Fibroblast of lung (primary cell): ENCODE data around the gene RBM22. TPM values are rescaled to one million over a fixed set of nuclear protein-coding genes. Genes with fewer than 3 reads are reported as not detected.
A peak's percentile ranks its signal among the peaks of the same experiment; 100 is the strongest.

Source experiments
- DNase-seq, 2 donors: peaks; one replicate each; pipeline versions ENCODE4 v3.0.0 to v3.0.0-alpha.2; 2010; ENCODE audit warnings: low read depth in 2 of 2
- H2AFZ ChIP-seq: 2 replicates; pipeline ENCODE4 v1.5.1; 2012; ENCODE audit warnings: low read length, control low read depth, inconsistent platforms
- H3K27ac ChIP-seq: 2 replicates; pipeline ENCODE4 v1.5.1; 2011; ENCODE audit warnings: low read length, control low read depth; ENCODE audit not compliant: insufficient read depth
- H3K27me3 ChIP-seq: 2 replicates; pipeline ENCODE4 v1.5.1; 2011; ENCODE audit warnings: mild to moderate bottlenecking, low read length; ENCODE audit not compliant: control insufficient read depth, insufficient read depth
- H3K36me3 ChIP-seq: 2 replicates; pipeline ENCODE4 v1.5.1; 2011; ENCODE audit warnings: low read length; ENCODE audit not compliant: control insufficient read depth, insufficient read depth
- H3K4me1 ChIP-seq: 2 replicates; pipeline ENCODE4 v1.5.1; 2011; ENCODE audit warnings: low read length; ENCODE audit not compliant: control insufficient read depth, insufficient read depth; ENCODE audit errors: extremely low read depth
- H3K4me2 ChIP-seq: 2 replicates; pipeline ENCODE4 v1.5.1; 2011; ENCODE audit warnings: low read length, control low read depth; ENCODE audit not compliant: insufficient read depth; ENCODE audit errors: extremely low read depth
- H3K4me3 ChIP-seq, 4 experiments: fragments of 200-600 bp in 1 of 4; sonication (generic) in 1 of 4; replicated peaks in 1 of 4; 2 replicates each; pipeline ENCODE4 v1.5.1; 2011 to 2016; ENCODE audit warnings: low read length in 4 of 4, low read depth in 3 of 4, mild to moderate bottlenecking in 3 of 4, control low read depth in 2 of 4, inconsistent platforms in 1 of 4, mixed read lengths in 1 of 4; ENCODE audit not compliant: insufficient read depth in 1 of 4; ENCODE audit errors: control extremely low read depth in 1 of 4
- H3K79me2 ChIP-seq: 2 replicates; pipeline ENCODE4 v1.5.1; 2012; ENCODE audit warnings: mild to moderate bottlenecking, low read length, inconsistent platforms; ENCODE audit not compliant: control insufficient read depth, insufficient read depth
- H3K9ac ChIP-seq: 2 replicates; pipeline ENCODE4 v1.5.1; 2011; ENCODE audit warnings: mild to moderate bottlenecking, low read length, control low read depth; ENCODE audit not compliant: insufficient read depth
- H3K9me3 ChIP-seq: 2 replicates; pipeline ENCODE4 v1.5.1; 2012; ENCODE audit warnings: low read depth, low read length; ENCODE audit not compliant: control insufficient read depth, insufficient read depth
- H4K20me1 ChIP-seq: 2 replicates; pipeline ENCODE4 v1.5.1; 2011; ENCODE audit warnings: low read length; ENCODE audit not compliant: control insufficient read depth, insufficient read depth; ENCODE audit errors: extremely low read depth
- EZH2 ChIP-seq: IDR thresholded peaks from 2 replicates; pipeline ENCODE4 v1.5.1; 2012; ENCODE audit warnings: low read length, control low read depth, mild to moderate bottlenecking; ENCODE audit errors: missing control alignments
- polyA plus RNA-seq, 2 donors: library from polyadenylated mRNA; depleted of rRNA in 1 of 2; stranded (reverse) in 1 of 2; unstranded in 1 of 2; fragments of >200 nt; gene quantifications; 2 replicates each; pipeline ENCODE4 v1.2.1, GENCODE V29; 2011 to 2012; ENCODE audit warnings: missing spikeins in 1 of 2
- total RNA-seq: library from RNA; depleted of rRNA; stranded (reverse); fragments of >200 nt; gene quantifications from 2 replicates; pipeline ENCODE4 v1.2.1, GENCODE V29; 2014
- TF ChIP-seq, protein P1 (sequence below), 2 donors: IDR thresholded peaks in 1 of 2; conservative IDR thresholded peaks in 1 of 2; 1 replicate in 1 of 2; 2 replicates in 1 of 2; pipeline ENCODE4 v1.5.1; 2011 to 2012; ENCODE audit warnings: low read length in 2 of 2, control low read depth in 1 of 2, inconsistent platforms in 1 of 2, low read depth in 1 of 2, mild to moderate bottlenecking in 1 of 2

Gene RBM22
- total and polyA plus RNA-seq, 2 donors (not counting 1 experiment from before 2014, with no cell fraction given), result 15.4 to 36.7 TPM

DNA sequence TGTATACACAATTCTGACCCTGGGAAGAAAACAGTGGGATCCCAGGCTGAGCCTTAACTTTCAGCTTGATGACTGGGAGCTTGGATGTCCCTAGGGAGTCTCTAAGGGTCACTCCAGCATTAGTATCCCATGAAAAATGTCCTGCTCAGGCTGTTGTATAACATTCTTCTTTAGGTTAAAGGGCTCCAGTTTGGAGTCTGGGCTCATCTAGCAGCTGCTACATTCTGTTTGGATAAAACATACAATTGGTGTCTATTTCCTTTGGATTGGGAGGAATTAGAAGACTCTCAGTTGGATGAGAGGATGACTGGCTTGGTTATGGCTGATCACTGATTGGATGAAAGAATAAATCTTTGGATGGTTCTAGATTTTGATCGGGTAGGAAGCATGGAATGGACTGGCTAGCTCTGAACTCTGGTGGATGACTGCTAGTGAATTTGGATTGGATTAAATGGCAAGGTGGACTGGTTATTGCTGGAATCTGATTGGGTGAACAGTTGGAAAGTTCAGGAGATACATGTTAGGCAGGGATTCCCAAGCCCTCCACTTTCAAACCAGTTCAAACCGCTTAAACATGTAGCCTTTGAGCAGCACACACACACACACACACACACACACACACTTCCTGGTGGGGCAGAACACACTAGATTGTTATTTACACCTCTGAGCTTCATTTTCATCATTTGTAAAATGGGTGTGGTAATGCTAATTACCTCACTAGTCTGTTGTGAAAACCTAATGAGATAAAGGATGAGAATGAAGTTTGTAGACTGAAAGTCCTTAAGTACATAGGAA lies 46.9 kb downstream of the RBM22 start:
- H3K4me2 ChIP-seq, result no peak overlapping the region
- no peak overlapping the region for H3K4me3 ChIP-seq
- no peak for DNase-seq
- TF ChIP-seq, protein P1, sequence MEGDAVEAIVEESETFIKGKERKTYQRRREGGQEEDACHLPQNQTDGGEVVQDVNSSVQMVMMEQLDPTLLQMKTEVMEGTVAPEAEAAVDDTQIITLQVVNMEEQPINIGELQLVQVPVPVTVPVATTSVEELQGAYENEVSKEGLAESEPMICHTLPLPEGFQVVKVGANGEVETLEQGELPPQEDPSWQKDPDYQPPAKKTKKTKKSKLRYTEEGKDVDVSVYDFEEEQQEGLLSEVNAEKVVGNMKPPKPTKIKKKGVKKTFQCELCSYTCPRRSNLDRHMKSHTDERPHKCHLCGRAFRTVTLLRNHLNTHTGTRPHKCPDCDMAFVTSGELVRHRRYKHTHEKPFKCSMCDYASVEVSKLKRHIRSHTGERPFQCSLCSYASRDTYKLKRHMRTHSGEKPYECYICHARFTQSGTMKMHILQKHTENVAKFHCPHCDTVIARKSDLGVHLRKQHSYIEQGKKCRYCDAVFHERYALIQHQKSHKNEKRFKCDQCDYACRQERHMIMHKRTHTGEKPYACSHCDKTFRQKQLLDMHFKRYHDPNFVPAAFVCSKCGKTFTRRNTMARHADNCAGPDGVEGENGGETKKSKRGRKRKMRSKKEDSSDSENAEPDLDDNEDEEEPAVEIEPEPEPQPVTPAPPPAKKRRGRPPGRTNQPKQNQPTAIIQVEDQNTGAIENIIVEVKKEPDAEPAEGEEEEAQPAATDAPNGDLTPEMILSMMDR (conservative IDR thresholded peaks at IDR 0.05 in 1 of 2, IDR thresholded peaks at IDR 0.05 in 1 of 2; ENCODE audit: low read depth in 1 of 2, low read length in 2 of 2), result no peak
- TF ChIP-seq EZH2, result no peak
- H3K27ac ChIP-seq, result no peak overlapping the region
- no peaks in the 10 kb centered on the region for H3K27me3 ChIP-seq
- no peaks in the 10 kb centered on the region for H3K9me3 ChIP-seq
- H3K36me3 ChIP-seq, result peaks cover 11% of the 10 kb centered on the region
- no peaks in the 10 kb centered on the region for H4K20me1 ChIP-seq
- H3K79me2 ChIP-seq, result no peaks in the 10 kb centered on the region
- H3K9ac ChIP-seq, result no peak overlapping the region
- H2AFZ ChIP-seq, result no peak overlapping the region
- H3K4me1 ChIP-seq, result peaks cover 20% of the 10 kb centered on the region

- H3K36me3 ChIP-seq, result peaks cover 16% of the 10 kb centered on the region
- no peak for TF ChIP-seq EZH2
- TF ChIP-seq, protein P1 (conservative IDR thresholded peaks at IDR 0.05 in 1 of 2, IDR thresholded peaks at IDR 0.05 in 1 of 2; ENCODE audit: low read depth in 1 of 2, low read length in 2 of 2), result peak; percentile 52 to 60
- no peak overlapping the region for H3K4me3 ChIP-seq
- H3K9me3 ChIP-seq, result no peaks in the 10 kb centered on the region
- H2AFZ ChIP-seq, result no peak overlapping the region
- H3K4me1 ChIP-seq, result peaks cover 20% of the 10 kb centered on the region
- no peak overlapping the region for H3K27ac ChIP-seq
- H4K20me1 ChIP-seq, result no peaks in the 10 kb centered on the region
- H3K79me2 ChIP-seq, result no peaks in the 10 kb centered on the region
- no peak overlapping the region for H3K4me2 ChIP-seq
- no peaks in the 10 kb centered on the region for H3K27me3 ChIP-seq
- no peak overlapping the region for H3K9ac ChIP-seq
- peak; percentile 54 to 69 for DNase-seq
These were observed 47.6 kb downstream of the RBM22 start for GRCh38 chr5:150653145-150653761.

DNA sequence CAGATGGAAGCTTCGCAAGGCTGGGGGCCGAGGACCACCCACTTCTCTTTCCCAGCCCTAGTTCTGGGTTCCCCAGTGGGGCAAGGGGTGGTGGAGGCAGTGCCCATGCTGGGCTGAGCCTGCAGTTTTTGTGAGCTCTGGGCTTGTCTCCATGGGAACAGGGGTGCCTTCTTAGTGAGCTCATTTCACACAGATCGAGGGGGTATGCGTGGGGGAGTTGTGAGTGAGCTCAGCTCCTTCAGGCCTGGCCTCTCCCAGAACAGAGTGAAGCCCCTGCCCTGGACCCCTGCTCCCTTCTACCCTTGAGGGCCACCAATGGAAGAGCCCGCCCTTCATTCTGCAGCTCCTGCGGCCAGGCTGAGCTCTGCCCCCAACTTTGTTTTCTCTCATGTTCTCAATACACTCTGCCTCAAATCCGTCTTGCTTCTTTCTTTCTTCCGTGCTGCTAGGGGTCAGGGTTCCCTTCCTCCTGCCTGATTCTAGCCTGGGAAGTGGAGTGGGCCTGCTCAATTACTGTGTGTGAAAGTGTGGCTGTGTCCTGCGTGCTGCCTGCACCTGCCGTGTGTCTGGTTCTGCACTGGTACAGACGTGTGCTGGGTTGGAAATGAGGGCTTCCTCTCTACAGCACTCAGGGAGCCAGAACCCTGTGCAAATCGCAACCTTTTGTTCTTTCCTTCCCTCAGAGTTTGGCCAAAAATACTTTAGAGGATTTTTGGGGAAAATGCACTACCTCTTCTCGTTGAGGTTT lies 48.8 kb downstream of the RBM22 start:
- no peak for TF ChIP-seq EZH2
- TF ChIP-seq, protein P1 (conservative IDR thresholded peaks at IDR 0.05 in 1 of 2, IDR thresholded peaks at IDR 0.05 in 1 of 2; ENCODE audit: low read depth in 1 of 2, low read length in 2 of 2), result no peak
- Histone ChIP-seq H3K27ac (no peak overlapping the region), H3K79me2 (no peaks in the 10 kb centered on the region), H3K4me2 (no peak overlapping the region), H3K4me3 (no peak overlapping the region), H4K20me1 (no peaks in the 10 kb centered on the region), H3K9me3 (no peaks in the 10 kb centered on the region), H3K4me1 (peaks cover 23% of the 10 kb centered on the region), H3K27me3 (no peaks in the 10 kb centered on the region), H3K9ac (no peak overlapping the region), H3K36me3 (peaks cover 17% of the 10 kb centered on the region), H2AFZ (no peak overlapping the region)
- no peak for DNase-seq
